ENCODE data around the gene SLC28A1. TPM values are rescaled to one million over a fixed set of nuclear protein-coding genes. Genes with fewer than 3 reads are reported as not detected.
"Not testable (repeated sequence)": the region's sequence is repeated elsewhere in the genome, so short reads cannot be mapped to it uniquely, and the experiment has no call there.

SLC28A1 gene
- total RNA-seq, 2 donors from 2014 or later = not detected

GRCh38 chr15:84979651-84980050 is 95.2 kb downstream of the SLC28A1 start:
- no peak for ATAC-seq
- peak; percentile 44 to 51 for DNase-seq
- intact Hi-C loops (cut with DNase I, micrococcal nuclease) = no loop called here

- ATAC-seq (peak; percentile 66), DNase-seq (peak; percentile 85 to 90)
- intact Hi-C loops (cut with DNase I, micrococcal nuclease) = no loop called here
Measured at GRCh38 chr15:84980196-84981053, 96.0 kb downstream of the SLC28A1 start.

GRCh38 chr15:84981054-84981710 is 96.7 kb downstream of the SLC28A1 start:
- ATAC-seq (peak; percentile 79), DNase-seq (peak; percentile 93 to 94)
- intact Hi-C loops (cut with DNase I, micrococcal nuclease) = no loop called here

GRCh38 chr15:84981711-84982300 is 97.3 kb downstream of the SLC28A1 start, which contains the start of gene PDE8A:
Gene PDE8A, plus strand, starts transcription at chr15:84981856. Its CDS starts 307 bp downstream, at chr15:84982163.
- intact Hi-C loops (cut with DNase I, micrococcal nuclease) = no loop called here
- ATAC-seq = peak; percentile 0
- DNase-seq = peak; percentile 45 to 50

GRCh38 chr15:84982301-84982920 is 97.9 kb downstream of the SLC28A1 start:
- peak; percentile 30 for ATAC-seq
- intact Hi-C loops (cut with DNase I, micrococcal nuclease) = no loop called here
- DNase-seq = peak; percentile 64 to 72

- DNase-seq = no peak
- no peak for ATAC-seq
- intact Hi-C loops (cut with DNase I, micrococcal nuclease) = no loop called here
Measured at GRCh38 chr15:84983294-84983693, 98.8 kb downstream of the SLC28A1 start.

GRCh38 chr15:84983711-84984110 is 99.2 kb downstream of the SLC28A1 start:
- DNase-seq = no peak
- intact Hi-C loops (cut with DNase I, micrococcal nuclease) = no loop called here

GRCh38 chr15:84985158-84985557 is 100.7 kb downstream of the SLC28A1 start:
- ATAC-seq (no peak), DNase-seq (no peak)
- intact Hi-C loops (cut with DNase I, micrococcal nuclease) = no loop called here

More at GRCh38 chr15:84983711-84984110, 99.2 kb downstream of the SLC28A1 start:
- no peak for ATAC-seq

- intact Hi-C loops (cut with DNase I, micrococcal nuclease); ATAC-seq; DNase-seq: not testable (repeated sequence)
Measured at GRCh38 chr15:84987351-84987750, 102.9 kb downstream of the SLC28A1 start.

- DNase-seq = no peak
- no peak for ATAC-seq
- intact Hi-C loops (cut with DNase I, micrococcal nuclease) = no loop called here
Measured at GRCh38 chr15:84987949-84988624, 103.6 kb downstream of the SLC28A1 start.

GRCh38 chr15:84988909-84989644 is 104.6 kb downstream of the SLC28A1 start:
- ATAC-seq = no peak
- no peak for DNase-seq
- intact Hi-C loops (cut with DNase I, micrococcal nuclease) = no loop called here

GRCh38 chr15:84990507-84990906 is 106.0 kb downstream of the SLC28A1 start:
- intact Hi-C loops (cut with DNase I, micrococcal nuclease) = no loop called here
- ATAC-seq (no peak), DNase-seq (no peak)

- ATAC-seq = no peak
- DNase-seq = no peak
- intact Hi-C loops (cut with DNase I, micrococcal nuclease) = no loop called here
Measured at GRCh38 chr15:84991014-84991712, 106.7 kb downstream of the SLC28A1 start.

- intact Hi-C loops (cut with DNase I, micrococcal nuclease) = no loop called here
- peak; percentile 88 for ATAC-seq
- no peak for DNase-seq
Measured at GRCh38 chr15:84992157-84992944, 107.9 kb downstream of the SLC28A1 start.
